Neuron (in vitro differentiated cells): ENCODE data around the gene DARS2.
A peak's percentile ranks its signal among the peaks of the same experiment; 100 is the strongest.
"Not testable (repeated sequence)": the region's sequence is repeated elsewhere in the genome, so short reads cannot be mapped to it uniquely, and the experiment has no call there.

Source experiments
- H2AFZ ChIP-seq: one replicate; pipeline ENCODE4 v1.6.1; 2013; ENCODE audit warnings: low read depth, mild to moderate bottlenecking, inconsistent platforms, low read length, moderate library complexity
- H3K27me3 ChIP-seq: one replicate; pipeline ENCODE4 v1.6.1; 2013; ENCODE audit warnings: low read length; ENCODE audit not compliant: insufficient read depth
- H3K36me3 ChIP-seq: one replicate; pipeline ENCODE4 v1.6.1; 2013; ENCODE audit warnings: low read length; ENCODE audit not compliant: insufficient read depth
- H3K4me1 ChIP-seq: one replicate; pipeline ENCODE4 v1.6.1; 2013; ENCODE audit warnings: low read length; ENCODE audit not compliant: insufficient read depth
- H3K4me3 ChIP-seq: 2 replicates; pipeline ENCODE4 v1.5.1; 2013; ENCODE audit warnings: mild to moderate bottlenecking, low read length, moderate library complexity
- H3K9me3 ChIP-seq: one replicate; pipeline ENCODE4 v1.6.1; 2013; ENCODE audit warnings: low read length

The DARS2 gene

GRCh38 chr1:173824315-173825081 is at the start of gene DARS2, which contains the start of gene CENPL:
DARS2 (plus strand) TSS chr1:173824673; CDS start chr1:173825230, 557 bp downstream.
CENPL (minus strand) TSS chr1:173824883; CDS start chr1:173811299, 13,584 bp downstream.
- Histone ChIP-seq H2AFZ (peak within 1 kb of the TSS; percentile 72), H3K36me3 (peaks cover 7% of the 10 kb centered on the region), H3K27me3 (no peaks in the 10 kb centered on the region), H3K9me3 (no peaks in the 10 kb centered on the region), H3K4me1 (peaks cover 13% of the 10 kb centered on the region), H3K4me3 (peak within 1 kb of the TSS; percentile 85)

GRCh38 chr1:173775578-173776226 is 48.8 kb upstream of the DARS2 start:
- Histone ChIP-seq H3K27me3 (no peaks in the 10 kb centered on the region), H2AFZ (no peak overlapping the region), H3K9me3 (peaks cover 2% of the 10 kb centered on the region), H3K36me3 (peaks cover 27% of the 10 kb centered on the region), H3K4me1 (no peaks in the 10 kb centered on the region), H3K4me3 (no peak overlapping the region)

- no peak overlapping the region for H2AFZ ChIP-seq
- peaks cover 2% of the 10 kb centered on the region for H3K9me3 ChIP-seq
- no peaks in the 10 kb centered on the region for H3K4me1 ChIP-seq
- H3K27me3 ChIP-seq, result no peaks in the 10 kb centered on the region
- H3K36me3 ChIP-seq, result peaks cover 48% of the 10 kb centered on the region
- H3K4me3 ChIP-seq, result no peak overlapping the region
Observed at GRCh38 chr1:173779936-173780335, 44.5 kb upstream of the DARS2 start.

GRCh38 chr1:173784997-173785396 is 39.5 kb upstream of the DARS2 start:
- H3K4me3 ChIP-seq, result no peak overlapping the region
- no peaks in the 10 kb centered on the region for H3K4me1 ChIP-seq
- peaks cover 44% of the 10 kb centered on the region for H3K36me3 ChIP-seq
- no peaks in the 10 kb centered on the region for H3K9me3 ChIP-seq
- H3K27me3 ChIP-seq, result no peaks in the 10 kb centered on the region
- H2AFZ ChIP-seq, result no peak overlapping the region

GRCh38 chr1:173789841-173790240 is 34.6 kb upstream of the DARS2 start:
- Histone ChIP-seq H2AFZ (no peak overlapping the region), H3K27me3 (no peaks in the 10 kb centered on the region), H3K4me1 (no peaks in the 10 kb centered on the region), H3K9me3 (no peaks in the 10 kb centered on the region), H3K4me3 (no peak overlapping the region), H3K36me3 (peaks cover 22% of the 10 kb centered on the region)

GRCh38 chr1:173798078-173798477 is 26.4 kb upstream of the DARS2 start:
- Histone ChIP-seq H3K36me3 (peaks cover 26% of the 10 kb centered on the region), H2AFZ (no peak overlapping the region), H3K4me3 (no peak overlapping the region), H3K4me1 (no peaks in the 10 kb centered on the region), H3K9me3 (peaks cover 2% of the 10 kb centered on the region), H3K27me3 (no peaks in the 10 kb centered on the region)

- not testable (repeated sequence) for H2AFZ ChIP-seq, H3K4me3 ChIP-seq, H3K9me3 ChIP-seq, H3K4me1 ChIP-seq, H3K27me3 ChIP-seq
- peaks cover 32% of the 10 kb centered on the region for H3K36me3 ChIP-seq
Observed at GRCh38 chr1:173799995-173800394, 24.5 kb upstream of the DARS2 start.

- H3K36me3 ChIP-seq, result peaks cover 53% of the 10 kb centered on the region
- no peaks in the 10 kb centered on the region for H3K9me3 ChIP-seq
- no peaks in the 10 kb centered on the region for H3K4me1 ChIP-seq
- no peak overlapping the region for H2AFZ ChIP-seq
- no peak overlapping the region for H3K4me3 ChIP-seq
- no peaks in the 10 kb centered on the region for H3K27me3 ChIP-seq
Observed at GRCh38 chr1:173802961-173803360, 21.5 kb upstream of the DARS2 start.

- not testable (repeated sequence) for H3K27me3 ChIP-seq, H2AFZ ChIP-seq, H3K9me3 ChIP-seq, H3K4me3 ChIP-seq, H3K4me1 ChIP-seq
- H3K36me3 ChIP-seq, result peaks cover 25% of the 10 kb centered on the region
Observed at GRCh38 chr1:173813654-173814053, 10.8 kb upstream of the DARS2 start.

GRCh38 chr1:173818459-173818858 is 6.0 kb upstream of the DARS2 start:
- Histone ChIP-seq H3K27me3 (no peaks in the 10 kb centered on the region), H3K9me3 (peaks cover 2% of the 10 kb centered on the region), H3K36me3 (peaks cover 18% of the 10 kb centered on the region), H3K4me1 (peaks cover 10% of the 10 kb centered on the region), H2AFZ (no peak overlapping the region), H3K4me3 (no peak overlapping the region)

GRCh38 chr1:173821680-173822079 is 2.8 kb upstream of the DARS2 start:
- H3K9me3 ChIP-seq, result peaks cover 2% of the 10 kb centered on the region
- no peak overlapping the region for H3K4me3 ChIP-seq
- H2AFZ ChIP-seq, result no peak overlapping the region
- no peaks in the 10 kb centered on the region for H3K27me3 ChIP-seq
- H3K36me3 ChIP-seq, result peaks cover 18% of the 10 kb centered on the region
- peaks cover 13% of the 10 kb centered on the region for H3K4me1 ChIP-seq

- Histone ChIP-seq H3K36me3 (peaks cover 11% of the 10 kb centered on the region), H3K9me3 (no peaks in the 10 kb centered on the region)
Observed at GRCh38 chr1:173823781-173824314, 625 bp upstream of the DARS2 start.

GRCh38 chr1:173827611-173828010 is 3.1 kb downstream of the DARS2 start:
- no peaks in the 10 kb centered on the region for H3K27me3 ChIP-seq
- no peak overlapping the region for H3K4me3 ChIP-seq
- no peaks in the 10 kb centered on the region for H3K9me3 ChIP-seq
- peaks cover 10% of the 10 kb centered on the region for H3K4me1 ChIP-seq
- no peak overlapping the region for H2AFZ ChIP-seq
- H3K36me3 ChIP-seq, result peaks cover 14% of the 10 kb centered on the region

More at GRCh38 chr1:173823781-173824314, 625 bp upstream of the DARS2 start:
- peak overlapping the region; percentile 85 for H3K4me3 ChIP-seq
- peaks cover 13% of the 10 kb centered on the region for H3K4me1 ChIP-seq
- peak overlapping the region; percentile 72 for H2AFZ ChIP-seq
- no peaks in the 10 kb centered on the region for H3K27me3 ChIP-seq
